ENCODE data around the gene SRGAP2C.

The SRGAP2C gene

DNA sequence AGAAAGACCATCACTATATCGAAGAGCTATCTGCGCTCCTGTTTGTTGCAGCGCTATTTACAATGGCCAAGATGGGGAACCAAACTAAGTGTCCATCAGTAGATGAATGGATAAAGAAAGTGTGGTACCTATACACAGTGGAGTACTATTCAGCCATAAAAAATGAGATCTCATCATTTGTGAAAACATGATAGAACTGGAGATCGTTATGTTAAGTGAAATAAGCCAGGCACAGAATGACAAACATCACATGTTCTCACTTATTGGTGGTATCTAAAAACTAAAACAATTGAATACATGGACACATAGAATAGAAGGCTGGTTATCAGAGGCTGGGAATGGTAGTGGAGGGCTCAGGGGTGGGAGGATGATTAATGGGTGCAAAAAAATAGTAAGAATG, 256.2 kb downstream of the SRGAP2C start:
- no peak for DNase-seq

Data from NCI-H2107 (cell line).